ENCODE data around the gene ZNF496. TPM values are rescaled to one million over a fixed set of nuclear protein-coding genes. Genes with fewer than 3 reads are reported as not detected.
"Not testable (repeated sequence)": the region's sequence is repeated elsewhere in the genome, so short reads cannot be mapped to it uniquely, and the experiment has no call there.

The ZNF496 gene
- polyA plus RNA-seq, 3 donors = 1.6 to 7.7 (median 2.4) TPM

DNA sequence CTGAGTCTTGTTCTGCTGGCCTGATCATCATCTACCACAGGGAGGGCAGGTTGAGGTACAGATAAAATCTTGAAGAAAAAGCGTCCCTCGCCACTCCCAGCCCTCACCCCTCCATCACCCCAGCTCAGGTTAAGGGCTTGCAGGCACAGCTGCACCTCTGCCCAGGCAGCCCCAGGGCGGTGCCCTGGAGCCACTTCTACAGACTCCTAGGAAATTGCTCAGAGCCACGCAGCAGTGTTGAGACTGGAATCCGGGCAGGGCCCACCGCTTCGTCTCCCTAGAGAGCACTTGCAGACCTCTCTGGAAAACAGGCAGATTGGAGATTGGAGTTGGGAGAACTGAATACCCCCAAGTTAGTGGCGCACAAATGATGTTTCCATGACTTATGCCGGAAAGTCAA is 40.5 kb downstream of the ZNF496 start:
- intact Hi-C loops (cut with micrococcal nuclease) = no loop called here
- H3K27ac ChIP-seq (ENCODE audit: low read depth in 1 of 2, low read length in 2 of 2) = no peak overlapping the region
- H3K9me3 Mint-ChIP-seq = peaks cover 32 to 44% (median 43%) of the 10 kb centered on the region in 7 donors
- H3K36me3 ChIP-seq (replicated peaks in 1 of 2; ENCODE audit: control insufficient read depth in 1 of 2, insufficient read depth in 2 of 2, low read length in 2 of 2) = no peaks in the 10 kb centered on the region
- no peaks in the 10 kb centered on the region for H3K27me3 ChIP-seq (ENCODE audit: control insufficient read depth in 2 of 2, insufficient read depth in 2 of 2, low read length in 2 of 2)
- H2AFZ ChIP-seq (ENCODE audit: insufficient read depth, low read depth, low read length, poor library complexity, severe bottlenecking) = no peak overlapping the region
- DNase-seq = no peak
- no peaks in the 10 kb centered on the region for H3K79me2 ChIP-seq (ENCODE audit: insufficient read depth, low read length)
- WGBS (ENCODE audit: insufficient coverage) = 100% methylated on average over 4 of the region's 9 CpGs
- H4K20me1 ChIP-seq (ENCODE audit: insufficient read depth, low read length) = no peaks in the 10 kb centered on the region
- no peaks in the 10 kb centered on the region for H3K4me1 ChIP-seq (ENCODE audit: control insufficient read depth in 1 of 2, insufficient read depth in 2 of 2, low read length in 2 of 2)
- TF ChIP-seq, protein P1, sequence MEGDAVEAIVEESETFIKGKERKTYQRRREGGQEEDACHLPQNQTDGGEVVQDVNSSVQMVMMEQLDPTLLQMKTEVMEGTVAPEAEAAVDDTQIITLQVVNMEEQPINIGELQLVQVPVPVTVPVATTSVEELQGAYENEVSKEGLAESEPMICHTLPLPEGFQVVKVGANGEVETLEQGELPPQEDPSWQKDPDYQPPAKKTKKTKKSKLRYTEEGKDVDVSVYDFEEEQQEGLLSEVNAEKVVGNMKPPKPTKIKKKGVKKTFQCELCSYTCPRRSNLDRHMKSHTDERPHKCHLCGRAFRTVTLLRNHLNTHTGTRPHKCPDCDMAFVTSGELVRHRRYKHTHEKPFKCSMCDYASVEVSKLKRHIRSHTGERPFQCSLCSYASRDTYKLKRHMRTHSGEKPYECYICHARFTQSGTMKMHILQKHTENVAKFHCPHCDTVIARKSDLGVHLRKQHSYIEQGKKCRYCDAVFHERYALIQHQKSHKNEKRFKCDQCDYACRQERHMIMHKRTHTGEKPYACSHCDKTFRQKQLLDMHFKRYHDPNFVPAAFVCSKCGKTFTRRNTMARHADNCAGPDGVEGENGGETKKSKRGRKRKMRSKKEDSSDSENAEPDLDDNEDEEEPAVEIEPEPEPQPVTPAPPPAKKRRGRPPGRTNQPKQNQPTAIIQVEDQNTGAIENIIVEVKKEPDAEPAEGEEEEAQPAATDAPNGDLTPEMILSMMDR (IDR thresholded peaks at IDR 0.05) = no peak
- no peak overlapping the region for H3K27ac Mint-ChIP-seq
- peaks cover 31 to 47% of the 10 kb centered on the region in 2 donors for H3K9me3 ChIP-seq (replicated peaks in 1 of 2; ENCODE audit: control insufficient read depth in 1 of 2, insufficient read depth in 1 of 2, low read length in 2 of 2)
- no peak overlapping the region for H3K9ac ChIP-seq (ENCODE audit: insufficient read depth, low read length, poor library complexity, severe bottlenecking)
- no peak overlapping the region for H3K4me3 Mint-ChIP-seq
- peaks cover 0 to 3% (median 0%) of the 10 kb centered on the region in 3 donors for H3K27me3 Mint-ChIP-seq (ENCODE audit: low read depth in 3 of 3)
- no peak overlapping the region for H3K4me3 ChIP-seq (replicated peaks in 1 of 3; ENCODE audit: low read depth in 2 of 3, low read length in 3 of 3)
- no peaks in the 10 kb centered on the region for H3K4me1 Mint-ChIP-seq
- H3K4me2 ChIP-seq (replicated peaks; ENCODE audit: extremely low read depth, low read length, poor library complexity, severe bottlenecking) = no peak overlapping the region
- H3K36me3 Mint-ChIP-seq = no peaks in the 10 kb centered on the region

DNA sequence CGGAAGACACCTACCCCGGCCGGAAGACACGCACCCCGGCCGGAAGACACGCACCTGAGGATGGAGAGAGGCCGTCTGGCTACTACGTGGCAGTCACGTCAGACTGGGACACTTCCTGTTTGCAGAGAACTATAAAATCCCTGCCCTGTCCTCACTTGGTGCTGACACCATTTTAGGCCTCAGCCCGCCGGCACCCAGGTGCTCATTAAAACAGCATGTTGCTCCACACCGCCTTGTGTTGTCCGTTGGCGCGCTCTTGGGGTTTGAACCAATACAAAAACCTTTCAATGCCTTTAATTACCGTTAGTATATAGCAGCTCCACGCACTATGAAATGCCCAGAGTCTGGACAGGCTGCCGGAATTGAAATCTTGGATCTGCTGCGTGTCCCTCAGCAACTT is 41.1 kb downstream of the ZNF496 start:
- H3K27me3 ChIP-seq (ENCODE audit: control insufficient read depth in 2 of 2, insufficient read depth in 2 of 2, low read length in 2 of 2) = no peaks in the 10 kb centered on the region
- H3K36me3 Mint-ChIP-seq = no peaks in the 10 kb centered on the region
- intact Hi-C loops (cut with micrococcal nuclease) = no loop called here
- H3K27ac Mint-ChIP-seq = no peak overlapping the region
- H3K4me1 Mint-ChIP-seq = no peaks in the 10 kb centered on the region
- DNase-seq = no peak
- H4K20me1 ChIP-seq (ENCODE audit: insufficient read depth, low read length) = no peaks in the 10 kb centered on the region
- no peak overlapping the region for H3K9ac ChIP-seq (ENCODE audit: insufficient read depth, low read length, poor library complexity, severe bottlenecking)
- TF ChIP-seq, protein P1 (IDR thresholded peaks at IDR 0.05) = no peak
- peaks cover 0 to 3% (median 0%) of the 10 kb centered on the region in 3 donors for H3K27me3 Mint-ChIP-seq (ENCODE audit: low read depth in 3 of 3)
- no peaks in the 10 kb centered on the region for H3K36me3 ChIP-seq (replicated peaks in 1 of 2; ENCODE audit: control insufficient read depth in 1 of 2, insufficient read depth in 2 of 2, low read length in 2 of 2)
- no peak overlapping the region for H3K4me2 ChIP-seq (replicated peaks; ENCODE audit: extremely low read depth, low read length, poor library complexity, severe bottlenecking)
- H3K9me3 Mint-ChIP-seq = peaks cover 38 to 50% (median 48%) of the 10 kb centered on the region in 7 donors
- H3K4me3 Mint-ChIP-seq = no peak overlapping the region
- H3K27ac ChIP-seq (ENCODE audit: low read depth in 1 of 2, low read length in 2 of 2) = no peak overlapping the region
- no peaks in the 10 kb centered on the region for H3K4me1 ChIP-seq (ENCODE audit: control insufficient read depth in 1 of 2, insufficient read depth in 2 of 2, low read length in 2 of 2)
- 98% methylated on average over 12 of the region's 20 CpGs for WGBS (ENCODE audit: insufficient coverage)
- H3K79me2 ChIP-seq (ENCODE audit: insufficient read depth, low read length) = no peaks in the 10 kb centered on the region
- H3K9me3 ChIP-seq (replicated peaks in 1 of 2; ENCODE audit: control insufficient read depth in 1 of 2, insufficient read depth in 1 of 2, low read length in 2 of 2) = peaks cover 36 to 52% of the 10 kb centered on the region in 2 donors
- no peak overlapping the region for H2AFZ ChIP-seq (ENCODE audit: insufficient read depth, low read depth, low read length, poor library complexity, severe bottlenecking)
- no peak overlapping the region for H3K4me3 ChIP-seq (replicated peaks in 1 of 3; ENCODE audit: low read depth in 2 of 3, low read length in 3 of 3)

DNA sequence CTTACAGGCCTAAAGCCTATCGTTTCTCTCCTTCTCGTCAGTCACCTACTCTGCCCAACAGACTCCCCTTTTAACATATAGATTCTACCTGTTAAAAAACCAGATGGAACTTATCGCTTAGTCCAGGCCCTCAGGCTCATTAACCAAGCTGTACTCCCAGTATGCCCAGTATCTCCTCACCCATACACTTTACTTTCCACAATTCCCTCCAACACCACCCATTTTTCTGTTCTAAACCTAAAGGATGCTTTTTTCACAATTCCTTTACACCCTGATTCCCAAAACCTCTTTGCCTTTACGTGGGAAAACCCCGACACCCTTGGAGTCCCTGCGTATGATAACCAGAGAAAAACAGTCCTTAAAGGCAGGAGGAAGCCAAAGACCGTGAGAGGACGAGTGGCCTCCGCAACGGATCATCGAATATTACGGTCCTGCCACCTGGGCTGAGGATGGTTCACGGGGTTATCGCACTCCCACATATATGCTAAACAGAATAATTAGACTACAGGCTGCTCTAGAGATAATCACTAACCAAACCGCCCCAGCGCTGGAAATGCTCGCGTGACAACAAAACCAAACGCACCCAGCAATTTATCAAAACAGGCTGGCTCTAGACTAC is 42.3 kb downstream of the ZNF496 start:
- H3K9me3 ChIP-seq (replicated peaks in 1 of 2; ENCODE audit: control insufficient read depth in 1 of 2, insufficient read depth in 1 of 2, low read length in 2 of 2) = peaks cover 36 to 62% of the 10 kb centered on the region in 2 donors
- H3K4me3 Mint-ChIP-seq; intact Hi-C loops (cut with micrococcal nuclease); H3K27me3 ChIP-seq (ENCODE audit: control insufficient read depth in 2 of 2, insufficient read depth in 2 of 2, low read length in 2 of 2); H4K20me1 ChIP-seq (ENCODE audit: insufficient read depth, low read length); H2AFZ ChIP-seq (ENCODE audit: insufficient read depth, low read depth, low read length, poor library complexity, severe bottlenecking); H3K4me3 ChIP-seq (replicated peaks in 1 of 3; ENCODE audit: low read depth in 2 of 3, low read length in 3 of 3); DNase-seq; H3K79me2 ChIP-seq (ENCODE audit: insufficient read depth, low read length); H3K27ac Mint-ChIP-seq; H3K36me3 Mint-ChIP-seq; H3K27me3 Mint-ChIP-seq (ENCODE audit: low read depth in 3 of 3); H3K9ac ChIP-seq (ENCODE audit: insufficient read depth, low read length, poor library complexity, severe bottlenecking); H3K4me1 ChIP-seq (ENCODE audit: control insufficient read depth in 1 of 2, insufficient read depth in 2 of 2, low read length in 2 of 2); H3K27ac ChIP-seq (ENCODE audit: low read depth in 1 of 2, low read length in 2 of 2); H3K36me3 ChIP-seq (replicated peaks in 1 of 2; ENCODE audit: control insufficient read depth in 1 of 2, insufficient read depth in 2 of 2, low read length in 2 of 2); H3K4me2 ChIP-seq (replicated peaks; ENCODE audit: extremely low read depth, low read length, poor library complexity, severe bottlenecking); H3K4me1 Mint-ChIP-seq: not testable (repeated sequence)
- 92% methylated on average over 5 of the region's 19 CpGs for WGBS (ENCODE audit: insufficient coverage)
- H3K9me3 Mint-ChIP-seq = peaks cover 38 to 61% (median 53%) of the 10 kb centered on the region in 7 donors

Measured in CD14-positive monocyte (primary cell).